DMS 273 (cell line): ENCODE results near the gene A4GALT.
"Not testable (repeated sequence)": the region's sequence is repeated elsewhere in the genome, so short reads cannot be mapped to it uniquely, and the experiment has no call there.

Experiments used
- DNase-seq: peaks from one replicate; lab custom pipeline; 2025; ENCODE audit not compliant: unreplicated experiment; lab: John Stamatoyannopoulos, UW

Gene A4GALT

DNA sequence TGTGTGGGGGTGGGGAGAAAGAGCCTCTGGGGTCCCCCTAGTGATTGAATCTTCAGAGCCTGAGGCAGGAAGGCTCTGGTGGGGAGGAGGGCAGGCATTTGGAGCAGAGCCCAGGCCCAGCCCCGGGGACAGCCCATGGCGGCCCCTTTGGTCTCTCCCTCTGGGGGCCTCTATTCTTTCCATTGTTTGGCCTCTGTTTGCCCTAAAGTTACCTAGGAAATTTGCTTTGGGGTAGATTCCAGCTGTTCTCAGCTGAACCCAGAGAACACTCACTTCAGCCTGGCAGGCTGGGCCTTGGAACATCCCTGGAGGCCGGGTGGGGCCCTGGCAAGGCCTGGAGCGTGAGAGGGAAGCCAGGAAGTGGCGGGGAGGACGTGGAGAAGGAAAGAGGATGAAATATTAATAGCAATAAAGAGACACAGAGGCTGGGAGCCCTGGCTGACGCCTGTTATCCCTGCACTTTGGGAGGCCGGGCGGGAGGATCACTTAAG, 22.9 kb upstream of the A4GALT start:
- no peak for DNase-seq

DNA sequence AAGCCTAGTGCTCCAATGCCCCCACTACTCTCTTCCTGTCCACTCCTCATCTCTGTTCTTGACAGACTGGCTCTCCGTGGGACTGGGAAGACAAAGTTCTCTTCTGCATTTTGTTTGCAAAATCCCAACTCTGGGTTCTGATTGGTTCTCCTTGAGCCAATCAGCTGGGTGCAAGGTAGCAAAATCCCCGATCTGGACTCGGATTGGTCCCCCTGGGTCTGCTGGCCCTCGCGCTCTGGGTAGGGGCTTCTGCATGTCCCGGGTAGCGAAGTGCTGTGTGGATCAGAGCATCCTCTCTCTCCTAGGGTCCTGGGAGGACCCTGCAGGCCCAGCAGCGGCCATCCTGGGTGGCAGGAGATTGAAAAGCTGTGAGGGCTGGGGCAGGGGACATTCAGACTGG, 22.3 kb upstream of the A4GALT start:
- no peak for DNase-seq

DNA sequence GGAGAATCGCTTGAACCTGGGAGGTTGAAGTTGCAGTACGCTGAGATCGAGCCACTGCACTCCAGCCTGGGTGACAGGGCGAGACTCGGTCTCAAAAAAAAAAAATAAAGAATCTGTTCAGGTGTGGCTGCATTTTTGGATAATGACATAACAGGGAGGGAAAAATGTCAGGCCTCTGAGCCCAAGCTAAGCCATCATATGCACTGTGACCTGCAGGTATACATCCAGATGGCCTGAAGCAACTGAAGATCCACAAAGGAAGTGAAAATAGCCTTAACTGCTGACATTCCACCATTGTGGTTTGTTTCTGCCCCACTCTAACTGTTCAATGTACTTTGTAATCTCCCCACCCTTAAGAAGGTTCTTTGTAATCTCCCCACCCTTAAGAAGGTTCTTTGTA, 19.6 kb upstream of the A4GALT start:
- DNase-seq, result not testable (repeated sequence)

DNA sequence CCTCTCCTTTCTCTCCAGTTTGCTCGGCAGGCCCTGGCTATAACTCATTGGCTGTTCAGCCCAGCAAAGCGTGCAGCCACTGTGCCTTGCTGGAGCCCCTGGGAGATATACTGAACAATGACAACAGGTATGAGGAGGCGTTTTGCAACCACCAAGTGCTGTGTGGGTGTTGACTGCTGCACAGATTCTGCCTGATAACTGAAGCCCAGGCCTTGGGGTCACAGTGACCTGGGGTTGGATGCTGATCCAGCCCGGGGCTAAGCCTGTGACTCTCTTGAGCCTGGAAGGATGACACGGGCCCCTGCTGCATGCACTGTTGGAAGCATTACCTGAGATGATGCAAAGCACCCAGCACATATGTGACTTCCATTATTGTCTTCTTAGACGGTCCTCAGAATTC, 13.7 kb upstream of the A4GALT start:
- DNase-seq, result no peak

DNA sequence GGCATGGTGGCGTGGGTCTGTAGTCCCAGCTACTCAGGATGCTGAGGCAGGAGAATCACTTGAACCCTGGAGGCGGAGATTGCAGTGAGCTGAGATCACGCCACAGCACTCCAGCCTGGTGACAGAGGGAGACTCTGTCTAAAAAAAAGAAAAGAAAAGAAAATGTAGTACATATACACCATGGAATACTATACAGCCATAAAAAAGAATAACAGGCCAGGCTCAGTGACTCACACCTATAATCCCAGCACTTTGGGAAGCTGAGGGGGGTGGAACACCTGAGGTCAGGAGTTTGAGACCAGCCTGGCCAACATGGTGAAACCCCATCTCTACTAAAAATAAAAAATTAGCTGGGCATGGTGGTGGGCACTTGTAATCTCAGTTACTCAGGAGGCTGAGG, 12.7 kb upstream of the A4GALT start:
- DNase-seq, result not testable (repeated sequence)

DNA sequence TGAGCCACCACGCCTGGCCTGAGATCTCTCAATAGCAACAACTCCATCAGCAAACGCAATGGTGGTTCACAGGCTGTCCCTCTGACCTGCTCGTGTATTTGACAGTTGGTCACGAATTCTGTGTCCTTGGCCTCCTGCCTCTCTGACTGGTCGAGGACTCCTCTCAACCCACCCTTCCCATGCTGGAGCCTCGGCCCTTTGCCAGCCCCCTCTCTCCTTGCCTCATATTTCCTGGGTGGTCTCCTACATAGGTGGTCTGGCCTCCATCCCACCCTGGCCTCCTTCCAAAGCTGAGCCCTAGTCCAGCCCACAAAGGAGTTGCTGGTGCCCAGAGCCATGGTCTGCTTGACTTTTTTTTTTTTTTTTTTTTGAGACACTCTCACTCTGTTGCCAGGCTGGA, 11.4 kb upstream of the A4GALT start:
- DNase-seq, result no peak

DNA sequence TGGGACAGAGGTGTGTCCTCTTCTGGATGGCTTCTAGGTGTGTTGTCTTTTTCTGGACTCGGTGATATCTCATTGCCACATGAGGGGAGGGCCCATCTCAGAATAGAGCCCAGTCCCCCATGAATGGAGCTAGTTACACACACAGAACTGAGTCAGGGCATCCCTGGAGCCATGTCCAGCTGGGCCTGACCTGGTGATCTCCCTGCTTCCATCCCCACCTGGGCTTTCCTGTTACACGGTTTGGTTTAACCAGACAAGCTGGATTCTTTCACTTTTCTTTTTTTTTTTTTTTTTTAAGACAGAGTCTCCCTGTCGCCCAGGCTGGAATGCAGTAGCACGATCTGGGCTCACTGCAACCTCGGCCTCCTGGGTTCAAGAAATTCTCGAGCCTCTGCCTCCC, 6.1 kb upstream of the A4GALT start:
- DNase-seq, result no peak

DNA sequence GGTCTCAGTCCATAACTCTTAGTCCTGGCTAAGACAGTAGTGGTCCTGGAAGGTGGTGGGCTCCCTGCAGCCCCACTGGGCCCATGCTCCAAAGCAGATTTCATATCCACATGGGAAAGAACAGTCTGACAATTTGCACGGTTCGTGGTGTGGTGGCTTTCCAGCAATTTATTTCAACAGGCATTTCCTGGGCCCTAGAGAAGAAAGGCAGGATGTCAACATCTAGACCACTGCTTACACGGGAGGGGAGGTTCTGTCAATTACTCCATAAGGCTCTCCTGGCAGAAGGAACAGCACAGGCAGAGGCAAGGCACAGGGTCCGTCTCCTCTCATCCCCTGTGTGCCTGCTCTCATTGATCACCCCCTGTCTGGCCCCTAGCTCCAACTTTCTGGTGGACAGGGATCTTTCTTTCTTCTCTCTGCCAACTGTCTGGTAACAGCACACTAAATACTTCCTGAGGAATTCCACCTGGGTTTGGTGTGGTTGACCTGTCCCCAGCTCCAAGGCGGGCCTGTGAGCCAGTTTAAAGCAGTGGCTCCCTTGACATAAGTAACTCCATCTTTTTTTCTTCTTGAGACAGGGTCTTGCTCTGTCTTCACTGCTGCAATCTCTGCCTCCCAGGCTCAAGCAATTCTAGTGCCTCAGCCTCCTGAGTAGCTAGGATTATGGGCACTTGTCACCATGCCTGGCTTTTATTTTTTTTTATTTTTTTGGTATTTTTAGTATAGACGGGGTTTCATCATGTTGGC, 5.1 kb upstream of the A4GALT start:
- no peak for DNase-seq

DNA sequence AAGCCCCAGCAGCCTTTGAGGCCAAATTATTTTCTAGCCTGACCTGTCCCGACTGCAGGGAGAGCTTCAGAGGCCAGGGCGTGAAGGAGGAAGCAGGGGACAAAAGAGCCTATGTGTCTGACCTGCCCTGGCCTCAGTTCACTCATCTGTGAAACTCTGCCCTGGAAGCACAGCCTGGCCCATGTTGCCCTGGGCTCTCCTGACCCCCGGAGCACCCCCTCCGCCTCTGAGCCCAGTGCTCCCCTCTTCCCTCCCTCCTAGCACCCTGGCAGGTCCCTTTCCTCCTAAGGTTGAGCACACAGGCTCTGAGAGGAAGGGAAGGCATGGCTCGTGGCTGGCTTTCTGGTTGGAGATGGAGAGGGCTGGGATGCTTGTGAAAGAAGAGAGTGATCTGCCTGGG, 3.4 kb upstream of the A4GALT start:
- no peak for DNase-seq

DNA sequence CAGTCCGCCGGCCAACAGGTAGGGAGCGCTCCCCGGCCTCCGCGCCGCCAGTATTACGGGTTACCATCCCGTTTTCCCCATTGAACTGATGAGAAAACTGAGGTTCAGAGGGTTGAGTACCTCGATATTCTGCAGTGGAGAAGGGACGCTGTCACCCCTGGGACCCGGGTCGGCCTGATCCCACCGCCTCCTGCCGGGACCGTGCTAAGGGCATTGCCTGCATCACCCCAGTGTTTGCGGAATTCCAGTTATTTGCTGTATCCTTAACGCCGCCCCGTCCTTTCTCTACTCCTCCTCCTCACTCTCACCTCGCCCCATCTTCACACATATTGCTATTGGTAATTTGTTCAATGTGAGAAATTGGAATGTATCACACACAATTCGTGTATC, 370 bp upstream of the A4GALT start:
- no peak for DNase-seq

DNA sequence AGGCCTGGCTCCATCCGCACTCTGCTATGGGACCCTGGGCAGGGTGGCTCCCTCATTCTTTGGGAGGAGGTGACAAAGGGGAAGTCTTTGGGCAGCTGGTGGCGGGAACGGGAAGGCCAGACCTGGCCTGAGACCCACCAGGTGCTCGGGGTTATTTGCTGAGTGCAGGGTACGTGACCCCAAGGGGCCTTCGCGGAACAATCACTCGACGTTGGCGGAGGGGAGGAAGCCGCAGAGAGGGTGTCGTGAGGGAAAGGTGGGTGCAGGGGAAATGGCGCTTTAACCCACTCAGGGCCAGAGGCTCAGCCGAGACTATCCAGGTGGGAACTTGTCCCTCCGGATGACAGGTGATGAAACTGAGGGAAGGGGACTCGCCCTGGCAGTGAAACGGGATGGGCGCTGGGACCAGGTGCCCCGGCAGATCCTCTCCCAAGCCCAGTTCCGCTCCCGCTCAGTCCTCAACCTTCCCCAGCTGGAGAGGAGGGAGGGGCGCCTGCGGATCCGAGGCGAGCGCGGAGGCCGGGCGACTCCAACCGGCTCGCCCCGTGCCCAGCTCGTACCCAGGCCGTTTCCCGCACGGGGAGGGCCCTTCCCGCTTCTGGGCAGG, 911 bp downstream of the A4GALT start:
- DNase-seq, result peak; percentile 47

DNA sequence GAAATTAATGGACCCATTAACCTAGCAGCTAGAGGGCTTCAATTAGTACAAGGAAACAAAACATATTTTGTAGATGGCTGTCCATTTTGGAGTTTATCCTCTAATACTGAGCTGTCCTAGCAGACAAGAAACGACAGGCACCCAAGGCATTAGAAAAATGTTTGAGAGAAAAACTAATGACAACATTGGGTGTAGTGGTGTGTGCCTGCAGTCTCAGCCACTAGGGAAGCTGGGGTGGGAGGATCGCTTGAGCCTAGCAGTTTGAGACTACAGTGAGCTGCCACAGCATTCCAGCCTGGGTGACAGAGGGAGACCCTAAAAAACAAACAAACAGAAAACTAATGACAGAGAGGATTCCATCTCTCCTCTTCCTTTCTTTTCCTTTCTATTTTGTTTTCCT, 1.5 kb downstream of the A4GALT start:
- DNase-seq, result no peak

DNA sequence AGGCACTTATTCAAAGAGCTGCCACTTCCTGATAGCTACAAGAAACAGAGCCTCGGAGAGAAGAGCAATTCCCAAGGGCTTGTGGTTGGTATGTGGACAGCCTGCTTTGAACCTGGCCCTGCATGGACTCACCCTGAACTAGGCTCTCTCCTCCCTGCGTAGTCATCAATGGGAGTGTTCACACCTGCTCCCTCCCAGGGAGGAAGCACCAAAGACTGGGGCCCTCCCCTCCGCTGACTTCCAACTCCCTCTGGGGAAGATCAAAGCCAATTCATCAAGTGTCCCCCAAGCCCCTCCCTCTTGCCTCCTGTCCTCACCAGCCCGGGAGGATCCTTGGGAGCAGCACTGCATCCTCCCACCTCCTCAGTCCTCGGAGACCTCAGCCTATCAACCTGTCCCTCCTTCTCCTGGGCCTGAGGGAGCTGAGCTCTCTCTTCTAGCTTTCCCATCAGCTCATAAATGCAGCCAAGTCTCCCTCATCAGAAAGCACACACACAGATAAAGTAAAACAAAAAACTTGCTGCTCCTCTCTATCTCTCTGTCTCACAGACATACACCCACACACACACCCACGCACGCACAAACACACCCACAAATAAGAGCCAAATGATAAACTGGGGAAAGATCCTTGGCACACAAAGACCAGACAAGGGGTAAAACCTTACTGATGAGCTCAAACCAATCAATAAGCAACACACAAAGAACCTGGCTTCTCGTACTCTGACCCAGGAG, 3.3 kb downstream of the A4GALT start:
- no peak for DNase-seq

DNA sequence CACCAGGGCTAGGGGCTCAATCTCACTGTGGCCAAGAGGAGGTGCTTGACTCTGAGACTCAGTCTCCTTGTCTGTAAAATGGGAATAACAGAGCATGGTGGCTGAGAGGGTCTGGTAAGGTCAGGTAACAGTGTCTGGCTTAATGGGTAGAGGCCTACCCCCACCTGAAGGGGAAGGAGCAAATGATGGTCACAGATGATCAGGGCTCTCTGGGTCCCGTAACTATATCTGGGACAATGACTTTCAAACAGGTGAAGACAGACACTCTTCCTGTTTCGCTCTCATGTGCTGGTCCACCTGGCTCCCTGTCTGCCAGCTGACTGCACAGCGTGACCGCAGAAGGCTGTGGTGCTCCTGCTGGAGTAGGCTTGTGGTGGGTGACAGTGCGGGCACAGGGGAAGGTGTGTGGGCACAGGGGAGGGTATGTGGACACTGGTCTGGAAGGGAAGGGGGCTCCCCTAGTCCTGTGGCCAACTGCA, 4.0 kb downstream of the A4GALT start:
- no peak for DNase-seq

DNA sequence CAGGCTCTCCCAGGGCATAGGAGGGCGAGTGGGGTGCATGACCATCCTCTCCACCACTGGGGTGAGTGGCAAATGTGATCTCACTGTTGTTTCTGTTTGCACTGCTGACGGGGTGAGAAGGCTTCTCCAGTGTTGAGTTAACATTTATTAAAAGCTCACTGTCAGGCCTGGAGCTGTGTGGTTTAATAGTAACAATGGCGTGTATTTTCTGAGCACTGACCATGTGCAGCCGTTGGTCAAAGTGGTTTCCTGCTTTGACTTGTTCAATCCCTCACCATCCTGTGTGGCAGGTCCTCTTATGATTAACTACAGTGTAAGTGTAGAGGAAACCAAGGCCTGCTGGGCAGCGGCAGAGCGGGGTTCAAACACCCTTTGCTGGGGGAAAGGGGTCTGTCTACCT, 4.4 kb downstream of the A4GALT start:
- no peak for DNase-seq

DNA sequence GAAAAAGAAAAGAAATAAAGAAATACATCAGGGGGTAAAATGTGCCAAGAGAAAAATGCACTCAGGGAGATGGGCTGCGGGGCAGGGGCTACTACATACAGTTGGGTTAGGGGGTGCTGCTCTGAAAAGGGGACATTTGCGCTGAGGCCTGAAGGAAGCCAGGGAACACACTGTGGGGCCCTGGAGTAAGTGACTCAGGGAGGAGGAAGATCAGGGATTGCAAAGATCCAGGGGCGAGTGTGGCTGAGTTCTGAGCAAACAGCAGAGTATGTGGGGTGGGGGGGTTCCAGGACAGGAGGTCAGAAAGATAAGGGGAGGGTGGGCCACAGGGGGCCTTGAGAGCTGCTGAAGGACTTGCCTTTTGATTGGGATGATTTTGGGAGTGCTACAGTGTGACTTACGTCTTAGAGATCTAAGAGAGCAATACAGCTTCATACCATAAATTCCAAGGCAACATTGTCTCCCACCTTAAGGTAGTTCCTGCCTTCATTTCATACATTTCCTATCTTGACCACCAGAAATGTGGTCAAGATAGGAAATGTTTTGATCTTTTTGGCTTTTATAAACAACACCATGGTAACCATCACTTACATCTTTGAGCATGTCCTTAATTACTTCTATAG, 5.8 kb downstream of the A4GALT start:
- no peak for DNase-seq

DNA sequence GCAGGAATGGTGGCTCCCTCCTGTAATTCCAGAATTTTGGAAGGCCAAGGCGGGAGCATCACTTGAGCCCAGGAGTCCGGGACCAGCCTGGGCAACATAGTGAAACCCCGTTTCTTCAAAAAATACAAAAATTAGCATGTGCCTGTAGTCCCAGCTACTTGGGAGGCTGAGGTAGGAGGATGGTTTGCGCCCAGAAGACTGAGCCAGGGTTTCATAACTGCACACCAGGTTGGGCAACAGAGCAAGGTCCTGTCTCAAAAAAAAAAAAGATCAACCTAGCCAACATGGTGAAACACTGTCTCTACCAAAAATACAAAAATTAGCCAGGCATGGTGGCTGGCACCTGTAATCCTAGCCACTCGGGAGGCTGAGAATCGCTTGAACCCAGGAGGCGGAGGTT, 6.4 kb downstream of the A4GALT start:
- DNase-seq, result no peak

DNA sequence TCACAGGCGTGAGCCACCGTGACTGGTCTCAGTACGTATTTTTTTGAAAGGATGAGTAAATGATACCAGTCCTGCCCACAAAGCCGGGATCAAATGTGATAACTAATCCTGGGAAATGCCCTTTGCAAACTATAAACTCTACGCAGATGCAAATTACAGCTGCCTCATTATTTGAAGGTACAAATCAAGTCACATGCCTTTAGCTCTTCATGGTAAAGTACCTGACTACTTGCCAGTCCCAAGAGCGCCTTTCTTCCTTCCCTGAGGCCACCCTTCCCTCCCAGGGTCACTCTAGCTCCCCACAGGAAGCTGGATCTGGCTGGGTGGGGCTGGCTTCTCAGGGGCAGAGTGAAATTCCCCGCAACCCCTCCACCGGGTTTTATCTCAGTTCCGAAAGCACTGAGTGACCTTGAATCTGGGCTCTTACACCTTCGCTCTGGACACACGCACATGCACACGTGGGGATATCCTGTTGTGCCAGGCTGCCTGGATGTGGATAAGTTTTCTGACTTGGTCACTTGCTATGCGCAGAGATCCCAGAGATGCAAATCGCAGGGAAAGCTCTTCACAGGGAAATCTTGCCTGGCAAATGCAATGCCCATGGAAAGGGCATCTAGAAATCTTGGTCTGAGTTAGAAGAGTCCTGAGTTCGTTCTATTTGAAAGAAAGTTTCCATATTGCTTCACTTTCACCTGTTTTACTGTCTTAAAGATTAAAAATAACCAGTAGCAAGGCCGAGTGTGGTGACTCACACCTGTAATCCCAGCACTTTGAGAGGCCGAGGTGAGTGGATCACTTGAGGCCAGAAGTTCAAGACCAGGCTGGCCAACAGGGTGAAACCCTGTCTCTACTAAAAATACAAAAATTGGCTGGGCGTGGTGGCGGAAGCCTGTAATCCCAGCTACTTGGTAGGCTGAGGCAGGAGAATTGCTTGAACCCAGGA, 8.5 kb downstream of the A4GALT start:
- DNase-seq, result no peak

DNA sequence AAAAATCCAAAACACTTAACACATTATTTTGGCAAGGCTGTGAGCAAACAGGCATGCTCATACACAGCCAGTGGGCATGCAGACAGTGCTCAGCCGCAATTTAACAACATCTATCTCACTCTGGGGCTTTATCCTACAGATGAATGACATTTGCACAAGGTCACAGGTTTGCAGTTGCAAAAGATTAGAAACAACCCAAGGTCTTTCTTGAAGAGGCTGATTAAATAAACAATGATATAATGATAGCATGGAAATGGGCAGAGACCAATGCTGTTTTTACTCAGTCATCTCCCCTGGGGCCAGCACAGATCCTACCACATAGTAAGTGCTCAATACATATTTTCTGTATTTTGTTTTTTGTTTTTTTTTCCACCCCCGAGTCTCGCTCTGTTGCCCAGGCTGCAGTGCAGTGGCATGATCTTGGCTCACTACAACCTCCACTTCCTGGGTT, 9.4 kb downstream of the A4GALT start:
- no peak for DNase-seq

DNA sequence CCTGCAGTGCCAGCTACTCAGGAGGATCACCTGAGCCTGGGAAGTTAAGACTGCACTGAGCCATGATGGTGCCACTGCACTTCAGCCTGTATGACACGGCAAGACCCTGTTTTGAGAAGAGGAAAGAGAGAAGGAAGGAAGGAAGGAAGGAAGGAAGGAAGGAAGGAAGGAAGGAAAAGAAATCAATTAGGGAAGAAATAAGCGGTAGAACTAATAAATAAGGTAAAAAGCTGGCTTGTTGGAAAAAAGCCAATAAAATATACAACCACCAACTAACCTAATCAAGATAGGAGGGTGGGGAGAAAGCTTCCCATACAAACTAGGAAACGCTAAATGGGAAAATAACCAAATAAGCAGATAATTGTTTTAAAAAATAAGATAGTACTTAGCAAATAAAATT, 12.3 kb downstream of the A4GALT start:
- DNase-seq, result no peak
